RWPE2 (cell line): ENCODE measurements around the gene MYO1D.

ENCODE experiments used
- ATAC-seq: fragments of 200-7000 bp; cut with Tn5 transposase; 3 replicates; pipeline ENCODE4 v1.9.1; 2021; ENCODE audit warnings: low read depth
- DNase-seq: peaks from one replicate; pipeline ENCODE4 v3.0.0-alpha.2; 2020; ENCODE audit warnings: low spot score
- H3K27ac ChIP-seq: fragments of 450-650 bp; 2 replicates; pipeline ENCODE4 v1.5.1; 2017; ENCODE audit warnings: mild to moderate bottlenecking; ENCODE audit not compliant: poor library complexity, severe bottlenecking
- H3K27me3 ChIP-seq: fragments of 250-450 bp; sonication (Bioruptor Pico); 2 replicates; pipeline ENCODE4 v1.5.1; 2021; ENCODE audit warnings: mild to moderate bottlenecking, moderate library complexity; ENCODE audit not compliant: insufficient read depth, poor library complexity, severe bottlenecking
- H3K36me3 ChIP-seq: fragments of 250-450 bp; sonication (Bioruptor Pico); 2 replicates; pipeline ENCODE4 v1.5.1; 2020; ENCODE audit warnings: low read depth, mild to moderate bottlenecking, moderate library complexity
- H3K4me1 ChIP-seq: fragments of 250-450 bp; sonication (Bioruptor Pico); 2 replicates; pipeline ENCODE4 v1.5.1; 2021; ENCODE audit warnings: mild to moderate bottlenecking, moderate library complexity; ENCODE audit not compliant: insufficient read depth, poor library complexity, severe bottlenecking
- H3K4me3 ChIP-seq: fragments of 250-450 bp; sonication (Bioruptor Pico); 2 replicates; pipeline ENCODE4 v1.5.1; 2021; ENCODE audit warnings: mild to moderate bottlenecking, moderate library complexity; ENCODE audit not compliant: severe bottlenecking
- H3K9me3 ChIP-seq: fragments of 250-450 bp; sonication (Bioruptor Pico); 2 replicates; pipeline ENCODE4 v1.5.1; 2021; ENCODE audit warnings: mild to moderate bottlenecking, moderate library complexity; ENCODE audit not compliant: severe bottlenecking
- CTCF ChIP-seq: fragments of 450-650 bp; IDR thresholded peaks from one replicate; pipeline ENCODE4 v1.5.1; 2017; ENCODE audit warnings: mild to moderate bottlenecking, moderate library complexity; ENCODE audit not compliant: poor library complexity, severe bottlenecking

The MYO1D gene

GRCh38 chr17:32793841-32794240 is 83.1 kb downstream of the MYO1D start:
- DNase-seq (no peak), ATAC-seq (no peak)
- Histone ChIP-seq H3K27me3 (no peaks in the 10 kb centered on the region), H3K4me1 (peaks cover 1% of the 10 kb centered on the region), H3K27ac (no peak overlapping the region), H3K36me3 (0 out of 2 replicates have a peak, but pooled peaks cover under 1% of the 10 kb centered on the region), H3K4me3 (no peak overlapping the region), H3K9me3 (no peaks in the 10 kb centered on the region)
- no peak for TF ChIP-seq CTCF

GRCh38 chr17:32792207-32792606 is 84.7 kb downstream of the MYO1D start:
- Histone ChIP-seq H3K4me3 (no peak overlapping the region), H3K36me3 (no peaks in the 10 kb centered on the region), H3K9me3 (no peaks in the 10 kb centered on the region)

GRCh38 chr17:32786169-32786568 is 90.8 kb downstream of the MYO1D start:
- no peaks in the 10 kb centered on the region for H3K27me3 ChIP-seq
- no peak for DNase-seq
- ATAC-seq: no peak
- H3K36me3 ChIP-seq: no peaks in the 10 kb centered on the region
- H3K27ac ChIP-seq: no peak overlapping the region
- no peak overlapping the region for H3K4me3 ChIP-seq
- no peaks in the 10 kb centered on the region for H3K9me3 ChIP-seq
- no peak for TF ChIP-seq CTCF
- H3K4me1 ChIP-seq: no peaks in the 10 kb centered on the region

More at GRCh38 chr17:32792207-32792606, 84.7 kb downstream of the MYO1D start:
- no peaks in the 10 kb centered on the region for H3K27me3 ChIP-seq
- ATAC-seq: no peak
- no peak overlapping the region for H3K27ac ChIP-seq
- no peaks in the 10 kb centered on the region for H3K4me1 ChIP-seq
- no peak for TF ChIP-seq CTCF
- DNase-seq: no peak

GRCh38 chr17:32784113-32784512 is 92.8 kb downstream of the MYO1D start:
- Histone ChIP-seq H3K27ac (no peak overlapping the region), H3K27me3 (no peaks in the 10 kb centered on the region), H3K9me3 (no peaks in the 10 kb centered on the region), H3K36me3 (no peaks in the 10 kb centered on the region), H3K4me1 (no peaks in the 10 kb centered on the region), H3K4me3 (no peak overlapping the region)
- TF ChIP-seq CTCF: no peak
- ATAC-seq (no peak), DNase-seq (no peak)

- H3K4me3 ChIP-seq: no peak overlapping the region
- no peaks in the 10 kb centered on the region for H3K27me3 ChIP-seq
- H3K36me3 ChIP-seq: no peaks in the 10 kb centered on the region
- peak; percentile 91 for TF ChIP-seq CTCF
- ATAC-seq: peak; percentile 58
- no peaks in the 10 kb centered on the region for H3K9me3 ChIP-seq
- H3K4me1 ChIP-seq: no peaks in the 10 kb centered on the region
- H3K27ac ChIP-seq: no peak overlapping the region
- no peak for DNase-seq
Observed at GRCh38 chr17:32783602-32784001, 93.3 kb downstream of the MYO1D start.
